Measurements from ENCODE around the gene S100A12. TPM values are rescaled to one million over a fixed set of nuclear protein-coding genes. Genes with fewer than 3 reads are reported as not detected.
"Not testable (repeated sequence)": the region's sequence is repeated elsewhere in the genome, so short reads cannot be mapped to it uniquely, and the experiment has no call there.

Gene S100A12
- polyA plus RNA-seq, 1 donor: 0.36 TPM

DNA sequence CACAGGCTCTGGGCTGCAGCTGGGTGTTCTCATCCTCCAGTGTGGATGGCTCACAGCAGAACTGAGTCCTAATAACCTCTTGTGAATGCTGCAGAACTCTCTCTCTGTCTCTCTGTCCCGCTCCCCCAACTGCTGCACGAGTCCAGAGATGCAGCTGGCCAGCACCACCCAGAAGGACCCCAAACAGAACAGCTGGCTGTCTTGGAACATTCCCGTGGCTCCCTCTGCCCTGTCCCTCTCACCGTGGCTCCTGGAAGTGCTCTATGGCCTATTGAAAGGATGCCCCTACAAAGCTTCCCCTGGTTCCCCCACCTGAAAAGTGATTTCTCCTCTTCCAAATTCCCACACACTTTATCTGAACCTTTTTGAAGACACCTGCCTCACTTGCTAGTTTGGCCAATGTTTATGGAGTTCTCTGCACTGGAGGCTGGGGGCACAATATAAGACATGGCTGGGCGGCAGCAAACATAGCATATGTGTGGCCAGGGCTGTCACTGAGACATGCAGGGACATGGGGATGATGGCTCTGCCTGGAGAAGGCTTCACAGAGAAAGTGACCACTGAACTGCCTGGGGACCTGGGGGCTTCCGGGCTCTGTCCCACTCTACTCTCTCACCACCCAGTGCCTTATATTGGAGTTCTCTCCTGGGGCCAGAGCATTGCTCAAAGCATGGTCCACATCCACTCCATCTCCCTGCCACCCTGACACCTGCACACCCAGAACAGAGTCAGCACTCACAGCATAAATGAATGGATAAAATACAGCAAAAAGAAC lies 30.6 kb upstream of the S100A12 start:
- not testable (repeated sequence) for DNase-seq; H3K27ac ChIP-seq (ENCODE audit: low read length)
- no CpG with 5 or more reads among the region's 6 CpGs for WGBS (ENCODE audit: insufficient coverage, low lambda C conversion rate)

DNA sequence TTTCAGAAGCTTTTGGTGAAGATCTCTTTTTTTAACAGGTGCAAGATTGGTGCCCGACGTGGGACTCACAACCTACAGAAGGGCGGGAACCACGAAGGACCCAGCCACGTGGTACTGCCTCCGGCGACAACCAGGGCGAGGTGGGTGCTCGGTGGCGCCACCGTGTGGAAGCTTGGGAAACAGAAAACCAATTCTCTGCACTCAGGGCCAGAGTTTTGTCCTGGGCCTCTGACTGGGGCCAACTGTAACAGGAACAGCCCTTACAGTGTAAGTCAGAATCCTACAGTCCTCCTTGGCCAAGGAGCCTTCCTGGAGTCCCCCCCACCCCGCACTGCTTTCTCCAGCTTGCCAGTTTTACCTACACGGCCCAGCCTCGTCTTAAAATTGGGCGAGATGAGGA lies 29.3 kb upstream of the S100A12 start:
- DNase-seq: no peak
- H3K27me3 ChIP-seq (ENCODE audit: control insufficient read depth, insufficient read depth, low read length): no peaks in the 10 kb centered on the region
- H3K27ac ChIP-seq (ENCODE audit: low read length): no peak overlapping the region
- H3K36me3 ChIP-seq (ENCODE audit: control insufficient read depth, insufficient read depth, low read length): no peaks in the 10 kb centered on the region
- H3K9me3 ChIP-seq (ENCODE audit: control insufficient read depth, low read depth, low read length): no peaks in the 10 kb centered on the region
- no peak overlapping the region for H3K4me3 ChIP-seq (ENCODE audit: low read length)
- WGBS (ENCODE audit: insufficient coverage, low lambda C conversion rate): no CpG with 5 or more reads among the region's 15 CpGs
- H3K4me1 ChIP-seq (ENCODE audit: control insufficient read depth, insufficient read depth, low read length): no peaks in the 10 kb centered on the region

More for the DNA sequence above, 30.6 kb upstream of the S100A12 start:
- not testable (repeated sequence) for H3K27me3 ChIP-seq (ENCODE audit: control insufficient read depth, insufficient read depth, low read length); H3K36me3 ChIP-seq (ENCODE audit: control insufficient read depth, insufficient read depth, low read length); H3K4me1 ChIP-seq (ENCODE audit: control insufficient read depth, insufficient read depth, low read length); H3K9me3 ChIP-seq (ENCODE audit: control insufficient read depth, low read depth, low read length); H3K4me3 ChIP-seq (ENCODE audit: low read length)

DNA sequence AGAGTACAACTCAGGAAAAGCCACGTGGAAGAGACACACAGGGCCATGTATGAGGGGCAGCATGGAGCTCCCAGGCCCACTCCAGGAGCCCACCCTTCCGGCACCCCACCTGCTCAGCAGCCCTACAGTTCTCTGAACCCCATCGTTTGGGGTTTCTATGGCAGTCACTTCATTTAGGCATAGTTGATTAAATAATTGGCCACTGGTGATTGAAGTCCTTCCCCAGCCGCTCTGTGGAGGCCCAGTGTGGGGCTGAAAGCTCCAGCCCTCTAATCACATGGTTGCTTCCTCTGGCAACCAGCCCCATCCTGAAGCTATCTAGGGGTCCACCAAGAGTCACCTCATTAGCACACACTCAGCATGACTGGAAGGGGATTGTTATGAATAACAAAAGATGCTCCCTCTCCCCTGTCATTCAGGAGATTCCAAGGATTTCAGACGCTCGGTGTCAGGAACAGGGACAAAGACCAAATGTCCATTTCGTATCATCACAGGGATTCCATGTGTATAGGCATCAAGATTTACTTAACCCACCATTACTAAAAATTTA lies 28.7 kb upstream of the S100A12 start:
- no CpG with 5 or more reads among the region's 7 CpGs for WGBS (ENCODE audit: insufficient coverage, low lambda C conversion rate)
- Histone ChIP-seq H3K9me3 (ENCODE audit: control insufficient read depth, low read depth, low read length) (no peaks in the 10 kb centered on the region), H3K27ac (ENCODE audit: low read length) (no peak overlapping the region), H3K4me1 (ENCODE audit: control insufficient read depth, insufficient read depth, low read length) (no peaks in the 10 kb centered on the region), H3K27me3 (ENCODE audit: control insufficient read depth, insufficient read depth, low read length) (no peaks in the 10 kb centered on the region), H3K4me3 (ENCODE audit: low read length) (no peak overlapping the region), H3K36me3 (ENCODE audit: control insufficient read depth, insufficient read depth, low read length) (no peaks in the 10 kb centered on the region)
- DNase-seq: no peak

DNA sequence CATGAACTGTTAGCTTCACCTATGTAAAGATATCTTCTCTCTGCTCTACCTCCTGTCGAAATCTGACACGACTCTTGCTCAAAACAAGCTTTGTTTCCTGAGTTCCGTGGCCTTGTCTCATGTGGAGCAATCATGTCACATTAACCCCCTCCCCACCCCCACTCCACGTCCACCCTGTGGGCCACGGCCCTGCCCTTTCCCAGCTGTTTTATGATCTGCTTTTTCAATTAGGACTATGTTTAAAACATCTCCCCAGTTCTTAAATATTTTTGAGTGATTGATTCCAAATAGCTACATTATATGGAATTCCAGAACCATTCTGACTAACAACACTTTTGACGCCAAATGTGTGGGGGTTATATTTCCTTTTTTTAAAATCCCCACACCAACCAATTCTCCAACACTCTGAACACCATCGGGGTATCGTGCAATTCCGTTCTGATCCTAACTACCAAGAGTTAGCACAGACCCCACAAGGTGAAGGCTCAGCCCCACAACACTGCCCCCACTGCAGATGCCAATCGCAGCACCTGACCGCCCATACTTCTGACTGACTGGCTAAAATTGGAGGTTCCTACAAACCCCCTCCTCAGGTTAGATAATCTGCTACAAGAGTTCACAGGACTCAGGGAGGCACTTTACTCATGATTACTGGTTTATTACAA lies 28.1 kb upstream of the S100A12 start:
- Histone ChIP-seq H3K27ac (ENCODE audit: low read length) (no peak overlapping the region), H3K36me3 (ENCODE audit: control insufficient read depth, insufficient read depth, low read length) (no peaks in the 10 kb centered on the region), H3K4me1 (ENCODE audit: control insufficient read depth, insufficient read depth, low read length) (no peaks in the 10 kb centered on the region), H3K27me3 (ENCODE audit: control insufficient read depth, insufficient read depth, low read length) (no peaks in the 10 kb centered on the region), H3K4me3 (ENCODE audit: low read length) (no peak overlapping the region), H3K9me3 (ENCODE audit: control insufficient read depth, low read depth, low read length) (no peaks in the 10 kb centered on the region)
- WGBS (ENCODE audit: insufficient coverage, low lambda C conversion rate): 100% methylated on average over 1 of the region's 11 CpGs
- DNase-seq: no peak

DNA sequence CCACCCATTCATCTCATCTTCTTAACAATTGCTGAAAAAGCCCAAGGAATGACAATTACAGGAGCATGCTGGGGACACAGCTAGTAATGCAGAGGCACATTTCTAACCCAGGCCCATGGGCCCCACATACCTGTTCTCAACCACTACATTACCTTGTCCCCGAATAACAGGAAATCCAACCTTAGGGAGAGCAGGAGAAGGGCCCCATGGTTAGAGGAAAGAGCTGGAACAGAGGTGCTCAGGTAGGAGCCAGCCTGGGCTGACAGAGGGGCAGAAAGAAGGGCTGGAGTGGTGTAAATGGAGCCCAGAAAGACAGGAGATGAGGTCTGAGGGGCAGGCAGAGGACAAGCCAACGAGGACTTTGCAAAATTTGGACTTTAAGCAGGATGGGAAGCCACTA lies 26.8 kb upstream of the S100A12 start:
- Histone ChIP-seq H3K9me3 (ENCODE audit: control insufficient read depth, low read depth, low read length) (no peaks in the 10 kb centered on the region), H3K27me3 (ENCODE audit: control insufficient read depth, insufficient read depth, low read length) (no peaks in the 10 kb centered on the region), H3K27ac (ENCODE audit: low read length) (no peak overlapping the region), H3K4me3 (ENCODE audit: low read length) (no peak overlapping the region), H3K4me1 (ENCODE audit: control insufficient read depth, insufficient read depth, low read length) (no peaks in the 10 kb centered on the region), H3K36me3 (ENCODE audit: control insufficient read depth, insufficient read depth, low read length) (no peaks in the 10 kb centered on the region)
- DNase-seq: no peak
- WGBS (ENCODE audit: insufficient coverage, low lambda C conversion rate): no CpG with 5 or more reads among the region's 2 CpGs

DNA sequence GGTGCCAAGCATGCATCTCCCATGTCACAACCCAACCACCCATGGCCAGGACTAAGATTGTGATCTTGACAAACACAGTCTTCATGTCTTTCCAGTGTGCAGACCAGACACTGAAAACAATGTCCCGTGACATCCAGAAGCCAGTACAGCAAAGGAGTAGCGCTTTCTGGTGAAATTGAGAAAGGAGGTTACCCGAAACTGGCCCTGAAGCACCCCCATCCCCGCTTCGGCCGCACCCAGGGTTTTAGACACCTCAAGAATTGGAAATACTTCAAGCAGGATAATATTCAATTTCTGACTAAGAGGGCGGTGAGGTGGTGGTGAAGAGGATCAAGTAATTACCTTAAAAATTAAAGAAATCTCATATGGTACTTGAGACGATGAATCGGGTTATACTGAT lies 26.0 kb upstream of the S100A12 start:
- 100% methylated on average over 4 of the region's 9 CpGs for WGBS (ENCODE audit: insufficient coverage, low lambda C conversion rate)

DNA sequence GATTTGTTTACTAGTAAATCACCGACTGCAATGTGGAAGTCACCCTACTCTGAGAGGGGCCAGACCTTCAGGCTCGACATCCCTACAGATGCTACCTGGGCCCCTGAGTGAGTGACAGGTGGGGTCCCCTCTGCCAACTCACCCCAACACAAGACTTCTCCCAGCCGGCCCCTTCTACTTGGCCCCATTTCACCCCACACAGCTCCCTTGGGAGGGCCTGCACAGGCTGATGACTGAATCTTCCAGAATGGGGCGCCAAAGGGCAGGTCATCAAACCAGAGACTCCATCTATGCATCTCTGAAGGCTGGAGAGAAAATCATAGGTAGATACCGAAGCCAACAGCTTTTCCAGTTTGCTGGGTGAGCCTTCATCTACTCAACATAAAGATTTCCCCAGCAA lies 24.8 kb upstream of the S100A12 start:
- 100% methylated on average over 1 of the region's 5 CpGs for WGBS (ENCODE audit: insufficient coverage, low lambda C conversion rate)
- Histone ChIP-seq H3K4me3 (ENCODE audit: low read length) (no peak overlapping the region), H3K9me3 (ENCODE audit: control insufficient read depth, low read depth, low read length) (no peaks in the 10 kb centered on the region), H3K27ac (ENCODE audit: low read length) (no peak overlapping the region), H3K4me1 (ENCODE audit: control insufficient read depth, insufficient read depth, low read length) (no peaks in the 10 kb centered on the region), H3K27me3 (ENCODE audit: control insufficient read depth, insufficient read depth, low read length) (no peaks in the 10 kb centered on the region), H3K36me3 (ENCODE audit: control insufficient read depth, insufficient read depth, low read length) (no peaks in the 10 kb centered on the region)
- no peak for DNase-seq

More for the DNA sequence above, 26.0 kb upstream of the S100A12 start:
- no peaks in the 10 kb centered on the region for H3K4me1 ChIP-seq (ENCODE audit: control insufficient read depth, insufficient read depth, low read length)
- H3K27ac ChIP-seq (ENCODE audit: low read length): no peak overlapping the region
- H3K36me3 ChIP-seq (ENCODE audit: control insufficient read depth, insufficient read depth, low read length): no peaks in the 10 kb centered on the region
- H3K4me3 ChIP-seq (ENCODE audit: low read length): no peak overlapping the region
- no peak for DNase-seq
- H3K27me3 ChIP-seq (ENCODE audit: control insufficient read depth, insufficient read depth, low read length): no peaks in the 10 kb centered on the region
- no peaks in the 10 kb centered on the region for H3K9me3 ChIP-seq (ENCODE audit: control insufficient read depth, low read depth, low read length)

DNA sequence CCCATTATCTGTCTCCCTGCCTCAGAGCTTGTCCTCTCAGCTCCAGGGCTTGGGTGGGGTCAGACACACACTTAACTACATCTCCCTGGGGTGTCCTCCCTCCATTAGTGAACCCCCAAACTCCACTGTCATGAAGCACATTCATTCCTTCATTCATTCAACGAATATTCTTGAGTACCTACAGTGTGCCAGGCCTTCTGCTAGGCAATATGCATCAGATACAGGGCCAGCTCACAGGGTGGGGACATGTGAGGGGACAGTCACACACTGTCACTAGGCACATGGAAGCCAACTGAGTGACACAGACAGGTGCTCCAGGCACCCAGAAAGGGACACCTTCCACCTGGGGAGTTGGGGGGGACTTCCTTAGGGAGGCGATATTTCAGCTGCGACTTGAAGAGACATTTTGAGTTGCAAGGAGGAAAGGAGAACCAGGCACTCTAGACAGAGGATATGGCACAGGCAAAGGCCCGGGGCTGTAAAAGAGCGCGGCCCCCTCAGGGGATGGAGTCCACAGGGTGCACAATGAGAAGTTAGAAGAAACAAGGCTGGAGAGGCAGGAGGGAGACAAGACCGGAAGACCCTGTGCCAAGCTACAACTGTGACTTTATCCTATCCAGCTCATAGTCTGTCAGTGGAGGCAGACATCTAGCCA lies 24.1 kb upstream of the S100A12 start:
- DNase-seq: no peak
- WGBS (ENCODE audit: insufficient coverage, low lambda C conversion rate): 96% methylated on average over 5 of the region's 7 CpGs
- Histone ChIP-seq H3K27ac (ENCODE audit: low read length) (no peak overlapping the region), H3K36me3 (ENCODE audit: control insufficient read depth, insufficient read depth, low read length) (no peaks in the 10 kb centered on the region), H3K4me1 (ENCODE audit: control insufficient read depth, insufficient read depth, low read length) (no peaks in the 10 kb centered on the region), H3K4me3 (ENCODE audit: low read length) (no peak overlapping the region), H3K27me3 (ENCODE audit: control insufficient read depth, insufficient read depth, low read length) (no peaks in the 10 kb centered on the region), H3K9me3 (ENCODE audit: control insufficient read depth, low read depth, low read length) (no peaks in the 10 kb centered on the region)

DNA sequence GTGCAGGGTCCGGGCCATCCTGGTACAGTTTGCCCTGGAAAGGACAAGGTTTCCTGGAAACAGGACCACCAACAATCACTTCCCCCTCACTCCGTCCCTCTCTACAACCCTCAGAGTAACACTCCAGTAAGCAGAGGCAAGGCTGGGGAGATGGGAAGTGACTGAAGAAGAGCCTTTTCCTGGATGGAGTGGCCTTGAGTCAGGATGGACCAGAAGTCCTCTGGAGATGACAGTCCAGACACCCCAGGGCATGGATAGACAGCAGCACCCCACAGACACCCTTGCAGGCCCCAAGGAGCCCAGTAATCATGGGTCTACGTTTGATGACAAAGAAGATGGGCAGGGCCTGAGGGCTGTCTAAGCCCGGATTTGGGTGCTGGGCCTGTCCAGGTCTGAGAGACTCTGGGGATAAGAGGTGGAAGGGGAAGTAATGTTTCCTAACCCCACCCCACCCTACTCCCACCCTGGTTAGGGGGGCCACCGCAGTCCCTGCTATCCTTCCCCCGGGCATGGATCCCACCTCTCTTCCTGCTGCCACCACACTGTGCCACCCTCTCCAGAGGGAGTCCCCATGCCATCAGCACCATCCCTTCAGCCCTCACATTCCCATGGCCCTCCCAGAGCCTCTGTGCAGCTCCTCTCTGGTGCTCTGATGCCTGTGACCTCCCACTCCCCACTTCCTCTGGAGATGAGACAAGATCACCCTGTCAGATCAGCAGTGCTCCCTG lies 22.7 kb upstream of the S100A12 start:
- no peaks in the 10 kb centered on the region for H3K4me1 ChIP-seq (ENCODE audit: control insufficient read depth, insufficient read depth, low read length)
- no CpG with 5 or more reads among the region's 6 CpGs for WGBS (ENCODE audit: insufficient coverage, low lambda C conversion rate)
- no peaks in the 10 kb centered on the region for H3K9me3 ChIP-seq (ENCODE audit: control insufficient read depth, low read depth, low read length)
- no peak overlapping the region for H3K27ac ChIP-seq (ENCODE audit: low read length)
- no peak for DNase-seq
- no peak overlapping the region for H3K4me3 ChIP-seq (ENCODE audit: low read length)
- no peaks in the 10 kb centered on the region for H3K27me3 ChIP-seq (ENCODE audit: control insufficient read depth, insufficient read depth, low read length)
- H3K36me3 ChIP-seq (ENCODE audit: control insufficient read depth, insufficient read depth, low read length): no peaks in the 10 kb centered on the region

All from large intestine (tissue), 3 donors.